Thoracic aorta (tissue), 2 donors: ENCODE results near the gene CORO7. TPM values are rescaled to one million over a fixed set of nuclear protein-coding genes. Genes with fewer than 3 reads are reported as not detected.
A peak's percentile ranks its signal among the peaks of the same experiment; 100 is the strongest.

Experiments used
- ATAC-seq: fragments of 150-250 bp; one replicate; pipeline ENCODE4 v1.8.0; 2017; ENCODE audit warnings: low read depth; ENCODE audit not compliant: insufficient number of reproducible peaks, low FRiP score
- DNase-seq: peaks from one replicate; pipeline ENCODE4 v3.0.0-alpha.2; 2020; ENCODE audit warnings: low spot score
- H3K27ac ChIP-seq, 2 donors: fragments of 200-600 bp; sonication (generic); 1 replicate in 1 of 2; 2 replicates in 1 of 2; pipeline ENCODE4 v1.5.1; 2016; ENCODE audit warnings: mild to moderate bottlenecking in 2 of 2, moderate library complexity in 2 of 2
- H3K27me3 ChIP-seq: fragments of 200-600 bp; sonication (generic); replicated peaks from 2 replicates; pipeline ENCODE4 v1.6.0; 2016; ENCODE audit warnings: mild to moderate bottlenecking; ENCODE audit not compliant: insufficient read depth
- H3K36me3 ChIP-seq: fragments of 200-600 bp; sonication (generic); one replicate; pipeline ENCODE4 v1.5.1; 2016
- H3K4me1 ChIP-seq, 2 donors: fragments of 200-600 bp; sonication (generic); 1 replicate in 1 of 2; 2 replicates in 1 of 2; pipeline versions ENCODE4 v1.5.1 to v1.6.0; 2016; ENCODE audit warnings: low read depth in 2 of 2, mild to moderate bottlenecking in 1 of 2; ENCODE audit not compliant: control insufficient read depth in 1 of 2
- H3K4me3 ChIP-seq: fragments of 200-600 bp; sonication (generic); 2 replicates; pipeline ENCODE4 v1.5.1; 2016; ENCODE audit warnings: mild to moderate bottlenecking
- H3K9me3 ChIP-seq: fragments of 200-600 bp; sonication (generic); 2 replicates; pipeline ENCODE4 v1.5.1; 2016
- total RNA-seq, 2 donors: library from RNA; depleted of rRNA; stranded (reverse); fragments of >200 nt; gene quantifications; one replicate each; pipeline versions ENCODE4 v1.1.0 to v1.2.3, GENCODE V29; 2016
- TF ChIP-seq, protein P1 (sequence below): fragments of 200-600 bp; sonication (generic); IDR thresholded peaks from one replicate; pipeline ENCODE4 v1.5.1; 2019; ENCODE audit warnings: antibody characterized with exemption

Gene CORO7
- total RNA-seq, 2 donors from 2014 or later: 71.1 to 79.1 TPM

DNA sequence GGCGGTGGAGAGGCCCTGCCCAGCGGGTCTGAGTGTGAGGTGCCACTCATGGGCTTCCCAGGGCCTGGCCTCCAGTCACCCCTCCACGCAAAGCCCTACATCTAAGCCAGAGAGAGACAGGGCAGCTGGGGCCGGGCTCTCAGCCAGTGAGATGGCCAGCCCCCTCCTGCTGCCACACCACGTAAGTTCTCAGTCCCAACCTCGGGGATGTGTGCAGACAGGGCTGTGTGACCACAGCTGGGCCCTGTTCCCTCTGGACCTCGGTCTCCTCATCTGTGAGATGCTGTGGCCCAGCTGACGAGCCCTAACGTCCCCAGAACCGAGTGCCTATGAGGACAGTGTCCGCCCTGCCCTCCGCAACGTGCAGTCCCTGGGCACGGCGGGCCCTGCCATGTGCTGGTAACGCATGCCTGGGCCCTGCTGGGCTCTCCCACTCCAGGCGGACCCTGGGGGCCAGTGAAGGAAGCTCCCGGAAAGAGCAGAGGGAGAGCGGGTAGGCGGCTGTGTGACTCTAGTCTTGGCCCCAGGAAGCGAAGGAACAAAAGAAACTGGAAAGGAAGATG is 33.5 kb downstream of the CORO7 start:
- no peak for DNase-seq
- Histone ChIP-seq H3K36me3 (peaks cover 30% of the 10 kb centered on the region), H3K27me3 (no peaks in the 10 kb centered on the region), H3K9me3 (no peaks in the 10 kb centered on the region), H3K4me3 (no peak overlapping the region), H3K4me1 (peaks cover 71 to 100% of the 10 kb centered on the region in 2 donors), H3K27ac (peak overlapping the region; percentile 94 to 99)
- TF ChIP-seq, protein P1, sequence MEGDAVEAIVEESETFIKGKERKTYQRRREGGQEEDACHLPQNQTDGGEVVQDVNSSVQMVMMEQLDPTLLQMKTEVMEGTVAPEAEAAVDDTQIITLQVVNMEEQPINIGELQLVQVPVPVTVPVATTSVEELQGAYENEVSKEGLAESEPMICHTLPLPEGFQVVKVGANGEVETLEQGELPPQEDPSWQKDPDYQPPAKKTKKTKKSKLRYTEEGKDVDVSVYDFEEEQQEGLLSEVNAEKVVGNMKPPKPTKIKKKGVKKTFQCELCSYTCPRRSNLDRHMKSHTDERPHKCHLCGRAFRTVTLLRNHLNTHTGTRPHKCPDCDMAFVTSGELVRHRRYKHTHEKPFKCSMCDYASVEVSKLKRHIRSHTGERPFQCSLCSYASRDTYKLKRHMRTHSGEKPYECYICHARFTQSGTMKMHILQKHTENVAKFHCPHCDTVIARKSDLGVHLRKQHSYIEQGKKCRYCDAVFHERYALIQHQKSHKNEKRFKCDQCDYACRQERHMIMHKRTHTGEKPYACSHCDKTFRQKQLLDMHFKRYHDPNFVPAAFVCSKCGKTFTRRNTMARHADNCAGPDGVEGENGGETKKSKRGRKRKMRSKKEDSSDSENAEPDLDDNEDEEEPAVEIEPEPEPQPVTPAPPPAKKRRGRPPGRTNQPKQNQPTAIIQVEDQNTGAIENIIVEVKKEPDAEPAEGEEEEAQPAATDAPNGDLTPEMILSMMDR: no peak
- no peak for ATAC-seq

DNA sequence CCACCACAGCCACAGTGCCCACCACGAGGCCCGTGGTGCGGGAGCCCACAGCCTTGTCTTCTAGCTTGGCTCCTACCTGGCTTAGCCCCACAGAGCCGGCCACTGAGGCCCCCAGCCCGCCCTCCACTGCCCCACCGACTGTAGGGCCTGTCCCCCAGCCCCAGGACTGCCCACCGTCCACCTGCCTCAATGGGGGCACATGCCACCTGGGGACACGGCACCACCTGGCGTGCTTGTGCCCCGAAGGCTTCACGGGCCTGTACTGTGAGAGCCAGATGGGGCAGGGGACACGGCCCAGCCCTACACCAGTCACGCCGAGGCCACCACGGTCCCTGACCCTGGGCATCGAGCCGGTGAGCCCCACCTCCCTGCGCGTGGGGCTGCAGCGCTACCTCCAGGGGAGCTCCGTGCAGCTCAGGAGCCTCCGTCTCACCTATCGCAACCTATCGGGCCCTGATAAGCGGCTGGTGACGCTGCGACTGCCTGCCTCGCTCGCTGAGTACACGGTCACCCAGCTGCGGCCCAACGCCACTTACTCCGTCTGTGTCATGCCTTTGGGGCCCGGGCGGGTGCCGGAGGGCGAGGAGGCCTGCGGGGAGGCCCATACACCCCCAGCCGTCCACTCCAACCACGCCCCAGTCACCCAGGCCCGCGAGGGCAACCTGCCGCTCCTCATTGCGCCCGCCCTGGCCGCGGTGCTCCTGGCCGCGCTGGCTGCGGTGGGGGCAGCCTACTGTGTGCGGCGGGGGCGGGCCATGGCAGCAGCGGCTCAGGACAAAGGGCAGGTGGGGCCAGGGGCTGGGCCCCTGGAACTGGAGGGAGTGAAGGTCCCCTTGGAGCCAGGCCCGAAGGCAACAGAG is 34.2 kb downstream of the CORO7 start:
- ATAC-seq (no peak), DNase-seq (no peak)
- peaks cover 30% of the 10 kb centered on the region for H3K36me3 ChIP-seq
- H3K9me3 ChIP-seq: no peaks in the 10 kb centered on the region
- H3K27me3 ChIP-seq: no peaks in the 10 kb centered on the region
- H3K4me3 ChIP-seq: no peak overlapping the region
- TF ChIP-seq, protein P1: no peak
- peak overlapping the region; percentile 94 to 99 for H3K27ac ChIP-seq
- H3K4me1 ChIP-seq: peaks cover 71 to 100% of the 10 kb centered on the region in 2 donors

DNA sequence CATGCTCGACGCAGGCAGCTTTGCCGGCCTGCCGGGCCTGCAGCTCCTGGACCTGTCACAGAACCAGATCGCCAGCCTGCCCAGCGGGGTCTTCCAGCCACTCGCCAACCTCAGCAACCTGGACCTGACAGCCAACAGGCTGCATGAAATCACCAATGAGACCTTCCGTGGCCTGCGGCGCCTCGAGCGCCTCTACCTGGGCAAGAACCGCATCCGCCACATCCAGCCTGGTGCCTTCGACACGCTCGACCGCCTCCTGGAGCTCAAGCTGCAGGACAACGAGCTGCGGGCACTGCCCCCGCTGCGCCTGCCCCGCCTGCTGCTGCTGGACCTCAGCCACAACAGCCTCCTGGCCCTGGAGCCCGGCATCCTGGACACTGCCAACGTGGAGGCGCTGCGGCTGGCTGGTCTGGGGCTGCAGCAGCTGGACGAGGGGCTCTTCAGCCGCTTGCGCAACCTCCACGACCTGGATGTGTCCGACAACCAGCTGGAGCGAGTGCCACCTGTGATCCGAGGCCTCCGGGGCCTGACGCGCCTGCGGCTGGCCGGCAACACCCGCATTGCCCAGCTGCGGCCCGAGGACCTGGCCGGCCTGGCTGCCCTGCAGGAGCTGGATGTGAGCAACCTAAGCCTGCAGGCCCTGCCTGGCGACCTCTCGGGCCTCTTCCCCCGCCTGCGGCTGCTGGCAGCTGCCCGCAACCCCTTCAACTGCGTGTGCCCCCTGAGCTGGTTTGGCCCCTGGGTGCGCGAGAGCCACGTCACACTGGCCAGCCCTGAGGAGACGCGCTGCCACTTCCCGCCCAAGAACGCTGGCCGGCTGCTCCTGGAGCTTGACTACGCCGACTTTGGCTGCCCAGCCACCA is 35.1 kb downstream of the CORO7 start:
- H3K4me1 ChIP-seq: peaks cover 67 to 99% of the 10 kb centered on the region in 2 donors
- peak overlapping the region; percentile 45 for H3K4me3 ChIP-seq
- H3K36me3 ChIP-seq: peaks cover 30% of the 10 kb centered on the region
- TF ChIP-seq, protein P1: peak; percentile 28
- no peaks in the 10 kb centered on the region for H3K9me3 ChIP-seq
- H3K27ac ChIP-seq: peak overlapping the region; percentile 94 to 99
- H3K27me3 ChIP-seq: no peaks in the 10 kb centered on the region
- no peak for ATAC-seq
- no peak for DNase-seq

DNA sequence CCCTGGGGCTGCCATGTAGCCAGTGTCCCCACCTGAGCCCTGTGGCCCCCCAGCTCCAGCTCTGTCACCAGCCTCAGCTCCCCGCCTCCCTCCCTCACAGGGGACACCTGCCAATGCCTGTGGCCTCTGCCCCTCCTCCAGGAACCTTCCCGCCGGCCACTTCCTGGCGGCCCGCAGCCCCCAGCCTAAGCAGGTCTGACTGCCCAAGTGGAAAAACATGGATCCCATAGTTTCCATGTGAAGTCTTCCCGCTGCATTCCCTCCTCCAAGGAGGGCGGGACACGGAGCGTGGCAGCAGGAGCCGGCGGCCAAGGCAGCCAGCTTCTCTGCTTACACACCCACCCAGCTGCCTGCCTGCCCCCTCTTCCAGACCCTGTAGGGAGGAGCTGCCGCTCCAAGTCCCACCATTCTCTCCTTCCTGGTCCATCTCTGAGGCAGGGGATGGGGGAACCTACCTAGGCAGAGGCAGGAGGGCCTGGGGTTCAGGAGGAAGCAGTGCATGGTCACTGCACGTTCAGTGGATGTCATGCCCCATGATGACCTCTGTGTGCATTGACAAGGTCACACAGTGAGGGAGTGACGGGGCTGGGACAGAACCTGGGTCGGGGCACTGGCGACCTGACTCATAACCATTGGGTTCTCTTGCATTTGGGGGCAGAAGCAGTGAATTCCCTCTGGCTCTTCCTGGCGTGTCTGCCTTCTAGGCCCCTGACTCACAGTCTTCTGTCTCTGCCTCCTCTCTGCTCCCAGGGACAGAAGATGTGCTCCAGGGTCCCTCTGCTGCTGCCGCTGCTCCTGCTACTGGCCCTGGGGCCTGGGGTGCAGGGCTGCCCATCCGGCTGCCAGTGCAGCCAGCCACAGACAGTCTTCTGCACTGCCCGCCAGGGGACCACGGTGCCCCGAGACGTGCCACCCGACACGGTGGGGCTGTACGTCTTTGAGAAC is 36.0 kb downstream of the CORO7 start:
- Histone ChIP-seq H3K36me3 (peaks cover 30% of the 10 kb centered on the region), H3K4me3 (peak overlapping the region; percentile 45), H3K4me1 (peaks cover 59 to 97% of the 10 kb centered on the region in 2 donors), H3K9me3 (no peaks in the 10 kb centered on the region), H3K27me3 (no peaks in the 10 kb centered on the region), H3K27ac (peak overlapping the region; percentile 94 to 99)
- DNase-seq: no peak
- TF ChIP-seq, protein P1: no peak
- peak; percentile 1 for ATAC-seq
